WI38 (cell line): ENCODE results near the gene PTGIS.

Experiments used
- H3K4me3 ChIP-seq: 2 replicates; pipeline ENCODE4 v1.5.1; 2011; ENCODE audit warnings: low read depth, mild to moderate bottlenecking, control low read depth, low read length
- CTCF ChIP-seq: IDR thresholded peaks from 2 replicates; pipeline ENCODE4 v1.5.1; 2012; ENCODE audit warnings: low read depth, mild to moderate bottlenecking, control low read depth, low read length

PTGIS gene

GRCh38 chr20:49483696-49484123, 84.2 kb downstream of the PTGIS start:
- TF ChIP-seq CTCF: no peak
- H3K4me3 ChIP-seq: no peak overlapping the region

GRCh38 chr20:49483018-49483695, 84.8 kb downstream of the PTGIS start:
- no peak overlapping the region for H3K4me3 ChIP-seq
- TF ChIP-seq CTCF: no peak

GRCh38 chr20:49482621-49483017, 85.3 kb downstream of the PTGIS start, which contains the start of gene KCNB1:
TSS of gene KCNB1 (minus strand) at chr20:49482668. CDS start at chr20:49482480, 188 bp downstream.
- no peak for TF ChIP-seq CTCF
- H3K4me3 ChIP-seq: no peak within 1 kb of the TSS

- TF ChIP-seq CTCF: no peak
- no peak overlapping the region for H3K4me3 ChIP-seq
These were observed 85.8 kb downstream of the PTGIS start for GRCh38 chr20:49482173-49482572.

GRCh38 chr20:49481116-49481515, 86.8 kb downstream of the PTGIS start:
- TF ChIP-seq CTCF: no peak
- no peak overlapping the region for H3K4me3 ChIP-seq

- no peak for TF ChIP-seq CTCF
- no peak overlapping the region for H3K4me3 ChIP-seq
These were observed 87.7 kb downstream of the PTGIS start for GRCh38 chr20:49480236-49480635.

GRCh38 chr20:49479785-49480184, 88.2 kb downstream of the PTGIS start:
- no peak for TF ChIP-seq CTCF
- no peak overlapping the region for H3K4me3 ChIP-seq
